PFSK-1 (cell line): ENCODE data around the gene TTC28.

Experiments used
- FOXP2 ChIP-seq: optimal IDR thresholded peaks from 2 replicates; pipeline ENCODE3; 2011; ENCODE audit warnings: borderline replicate concordance, control low read depth, inconsistent platforms; ENCODE audit not compliant: insufficient read depth; ENCODE audit errors: extremely low read length, extremely low read depth
- REST ChIP-seq, 2 experiments: IDR thresholded peaks; 2 replicates each; pipeline versions ENCODE4 v1.6.1 to v1.8.0; 2011 to 2012; ENCODE audit warnings: low read depth in 2 of 2, low read length in 2 of 2, control low read depth in 1 of 2, inconsistent platforms in 1 of 2, mild to moderate bottlenecking in 1 of 2, moderate library complexity in 1 of 2; ENCODE audit not compliant: insufficient read depth in 1 of 2
- SIN3A ChIP-seq: IDR thresholded peaks from 2 replicates; pipeline ENCODE4 v1.6.1; 2012; ENCODE audit warnings: mild to moderate bottlenecking, low read length, moderate library complexity, borderline replicate concordance; ENCODE audit not compliant: insufficient read depth
- TAF1 ChIP-seq: IDR thresholded peaks from 2 replicates; pipeline ENCODE4 v1.6.1; 2012; ENCODE audit warnings: low read length, control low read depth, borderline replicate concordance; ENCODE audit not compliant: insufficient read depth

GRCh38 chr22:27986459-27986858 lies 693.2 kb downstream of the TTC28 start:
- no peak for TF ChIP-seq FOXP2
- TF ChIP-seq TAF1: no peak
- no peak for TF ChIP-seq REST (IDR thresholded peaks at IDR 0.05; ENCODE audit: insufficient read depth in 1 of 2, low read depth in 2 of 2, low read length in 2 of 2)
- no peak for TF ChIP-seq SIN3A
